ENCODE data around the gene BRIP1.

Gene BRIP1

GRCh38 chr17:61848896-61849295 is 14.4 kb downstream of the BRIP1 start:
- TF ChIP-seq, protein P1, sequence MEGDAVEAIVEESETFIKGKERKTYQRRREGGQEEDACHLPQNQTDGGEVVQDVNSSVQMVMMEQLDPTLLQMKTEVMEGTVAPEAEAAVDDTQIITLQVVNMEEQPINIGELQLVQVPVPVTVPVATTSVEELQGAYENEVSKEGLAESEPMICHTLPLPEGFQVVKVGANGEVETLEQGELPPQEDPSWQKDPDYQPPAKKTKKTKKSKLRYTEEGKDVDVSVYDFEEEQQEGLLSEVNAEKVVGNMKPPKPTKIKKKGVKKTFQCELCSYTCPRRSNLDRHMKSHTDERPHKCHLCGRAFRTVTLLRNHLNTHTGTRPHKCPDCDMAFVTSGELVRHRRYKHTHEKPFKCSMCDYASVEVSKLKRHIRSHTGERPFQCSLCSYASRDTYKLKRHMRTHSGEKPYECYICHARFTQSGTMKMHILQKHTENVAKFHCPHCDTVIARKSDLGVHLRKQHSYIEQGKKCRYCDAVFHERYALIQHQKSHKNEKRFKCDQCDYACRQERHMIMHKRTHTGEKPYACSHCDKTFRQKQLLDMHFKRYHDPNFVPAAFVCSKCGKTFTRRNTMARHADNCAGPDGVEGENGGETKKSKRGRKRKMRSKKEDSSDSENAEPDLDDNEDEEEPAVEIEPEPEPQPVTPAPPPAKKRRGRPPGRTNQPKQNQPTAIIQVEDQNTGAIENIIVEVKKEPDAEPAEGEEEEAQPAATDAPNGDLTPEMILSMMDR (IDR thresholded peaks at IDR 0.05; ENCODE audit: low read depth, low read length) = no peak
- no peak for DNase-seq (ENCODE audit: low read depth in 2 of 2)
- H3K4me3 ChIP-seq (replicated peaks in 1 of 2; ENCODE audit: low read depth in 2 of 2, low read length in 2 of 2) = no peak overlapping the region

DNA sequence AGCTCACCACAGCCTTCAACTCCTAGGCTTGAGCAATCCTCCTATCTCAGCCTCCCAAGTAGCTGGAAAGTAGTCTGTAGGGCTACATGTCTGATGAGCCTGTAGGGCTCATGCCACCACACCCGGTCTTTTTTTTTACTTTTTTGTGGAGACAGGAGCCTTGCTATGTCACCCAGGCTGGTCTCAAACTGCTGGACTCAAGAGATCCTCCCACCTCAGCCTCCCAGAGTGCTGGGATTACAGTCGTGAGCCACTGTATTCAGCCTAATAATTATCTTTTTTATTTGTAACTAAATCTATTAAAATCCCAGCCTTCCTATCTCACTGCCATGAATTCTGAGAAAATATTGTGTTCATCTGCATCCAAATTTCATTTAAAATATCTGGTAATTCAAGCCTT is 15.1 kb downstream of the BRIP1 start:
- DNase-seq (ENCODE audit: low read depth in 2 of 2) = no peak
- H3K4me3 ChIP-seq (replicated peaks in 1 of 2; ENCODE audit: low read depth in 2 of 2, low read length in 2 of 2) = no peak overlapping the region
- TF ChIP-seq, protein P1 (IDR thresholded peaks at IDR 0.05; ENCODE audit: low read depth, low read length) = no peak

DNA sequence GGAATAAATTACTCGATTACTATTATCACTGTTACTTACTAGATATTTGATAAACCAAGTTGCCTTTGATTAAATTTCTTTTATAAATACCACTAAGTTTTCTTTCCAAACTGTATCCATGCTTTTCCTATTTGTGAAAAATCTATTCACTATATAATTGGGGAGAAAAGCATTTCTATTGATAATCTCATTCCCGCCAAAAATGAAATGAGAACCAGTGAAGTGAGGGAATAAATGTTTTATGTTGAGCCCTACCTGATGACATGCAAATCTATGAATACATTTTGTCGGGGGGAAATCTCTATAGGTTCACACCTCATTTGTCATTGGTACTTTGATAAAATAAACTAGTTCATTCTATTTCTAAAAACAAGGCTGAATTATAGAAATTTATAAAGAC is 15.7 kb downstream of the BRIP1 start:
- DNase-seq (ENCODE audit: low read depth in 2 of 2) = no peak
- TF ChIP-seq, protein P1 (IDR thresholded peaks at IDR 0.05; ENCODE audit: low read depth, low read length) = no peak

GRCh38 chr17:61846761-61847375 is 16.5 kb downstream of the BRIP1 start:
- no peak for DNase-seq (ENCODE audit: low read depth in 2 of 2)
- TF ChIP-seq, protein P1 (IDR thresholded peaks at IDR 0.05; ENCODE audit: low read depth, low read length) = no peak
- H3K4me3 ChIP-seq (replicated peaks in 1 of 2; ENCODE audit: low read depth in 2 of 2, low read length in 2 of 2) = no peak overlapping the region

More for the DNA sequence above, 15.7 kb downstream of the BRIP1 start:
- no peak overlapping the region for H3K4me3 ChIP-seq (replicated peaks in 1 of 2; ENCODE audit: low read depth in 2 of 2, low read length in 2 of 2)

DNA sequence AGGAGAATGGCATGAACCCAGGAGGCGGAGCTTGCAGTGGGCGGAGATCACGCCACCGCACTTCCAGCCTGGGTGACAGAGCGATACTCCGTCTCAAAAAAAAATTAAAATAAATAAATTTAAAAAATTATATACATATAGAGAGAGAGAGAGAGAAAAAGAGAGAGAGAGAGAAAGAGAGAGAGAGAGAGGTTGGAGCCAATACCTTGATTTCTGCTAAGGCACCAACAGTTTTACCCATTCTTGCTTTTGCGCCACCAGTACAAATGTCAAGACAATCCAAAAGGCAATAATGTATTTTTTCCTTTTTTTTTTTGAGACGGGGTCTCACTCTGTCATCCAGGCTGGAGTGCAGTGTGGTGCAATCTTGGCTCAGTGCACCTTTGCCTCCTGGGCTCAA is 17.2 kb downstream of the BRIP1 start:
- TF ChIP-seq, protein P1 (IDR thresholded peaks at IDR 0.05; ENCODE audit: low read depth, low read length) = no peak
- DNase-seq (ENCODE audit: low read depth in 2 of 2) = no peak
- no peak overlapping the region for H3K4me3 ChIP-seq (replicated peaks in 1 of 2; ENCODE audit: low read depth in 2 of 2, low read length in 2 of 2)

GRCh38 chr17:61843435-61843834 is 19.9 kb downstream of the BRIP1 start:
- no peak overlapping the region for H3K4me3 ChIP-seq (replicated peaks in 1 of 2; ENCODE audit: low read depth in 2 of 2, low read length in 2 of 2)
- DNase-seq (ENCODE audit: low read depth in 2 of 2) = no peak
- TF ChIP-seq, protein P1 (IDR thresholded peaks at IDR 0.05; ENCODE audit: low read depth, low read length) = no peak

DNA sequence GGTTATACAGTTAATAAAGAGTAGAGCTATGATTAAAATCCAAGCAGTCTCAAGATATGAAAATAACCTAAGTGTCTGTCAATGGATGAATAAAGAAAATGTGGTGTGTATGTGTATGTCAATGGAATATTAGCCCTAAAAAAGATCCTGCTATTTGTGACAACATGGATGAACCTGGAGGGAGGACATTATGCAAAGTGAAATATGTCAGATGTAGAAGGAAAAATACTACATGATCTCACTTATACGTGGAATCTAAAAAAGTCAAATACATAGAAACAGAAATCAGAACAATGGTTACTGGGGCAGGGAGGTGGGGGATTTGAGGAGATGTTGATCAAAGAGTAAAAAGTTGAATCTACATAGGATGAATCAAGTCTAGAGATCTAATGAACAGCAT is 20.4 kb downstream of the BRIP1 start:
- no peak overlapping the region for H3K4me3 ChIP-seq (replicated peaks in 1 of 2; ENCODE audit: low read depth in 2 of 2, low read length in 2 of 2)
- TF ChIP-seq, protein P1 (IDR thresholded peaks at IDR 0.05; ENCODE audit: low read depth, low read length) = no peak
- no peak for DNase-seq (ENCODE audit: low read depth in 2 of 2)

All from cardiac fibroblast (primary cell).